GM23248 (cell line): ENCODE measurements around the gene MRTFA. TPM values are rescaled to one million over a fixed set of nuclear protein-coding genes. Genes with fewer than 3 reads are reported as not detected.

Source experiments
- DNase-seq: peaks from one replicate; pipeline ENCODE4 v3.0.0-alpha.2; 2015
- H2AFZ ChIP-seq: fragments of 200-600 bp; sonication (generic); 2 replicates; pipeline ENCODE4 v1.6.1; 2016; ENCODE audit warnings: antibody characterized with exemption
- H3F3A ChIP-seq: fragments of 200-600 bp; sonication (generic); 2 replicates; pipeline ENCODE4 v1.6.1; 2016; ENCODE audit warnings: mild to moderate bottlenecking, antibody characterized with exemption, mixed run types; ENCODE audit not compliant: insufficient read depth
- H3K27ac ChIP-seq: fragments of 200-600 bp; sonication (generic); 2 replicates; pipeline ENCODE4 v1.5.1; 2016; ENCODE audit warnings: mild to moderate bottlenecking
- H3K27me3 ChIP-seq: fragments of 200-600 bp; sonication (generic); replicated peaks from 2 replicates; pipeline ENCODE4 v1.6.1; 2016; ENCODE audit warnings: mild to moderate bottlenecking; ENCODE audit not compliant: insufficient read depth
- H3K36me3 ChIP-seq: fragments of 200-600 bp; sonication (generic); 2 replicates; pipeline ENCODE4 v1.6.1; 2016; ENCODE audit warnings: low read depth, mild to moderate bottlenecking
- H3K4me1 ChIP-seq: fragments of 200-600 bp; sonication (generic); 2 replicates; pipeline ENCODE4 v1.6.1; 2016; ENCODE audit warnings: mild to moderate bottlenecking; ENCODE audit not compliant: insufficient read depth
- H3K4me2 ChIP-seq: fragments of 200-600 bp; sonication (generic); one replicate; pipeline ENCODE4 v1.6.1; 2016; ENCODE audit warnings: mild to moderate bottlenecking; ENCODE audit not compliant: unreplicated experiment
- H3K4me3 ChIP-seq: fragments of 200-600 bp; sonication (generic); 2 replicates; pipeline ENCODE4 v1.5.1; 2016; ENCODE audit warnings: mild to moderate bottlenecking
- H3K79me2 ChIP-seq: fragments of 200-600 bp; sonication (generic); 2 replicates; pipeline ENCODE4 v1.6.1; 2016; ENCODE audit warnings: mild to moderate bottlenecking; ENCODE audit not compliant: insufficient read depth
- H3K9ac ChIP-seq: fragments of 200-600 bp; sonication (generic); 2 replicates; pipeline ENCODE4 v1.6.1; 2016; ENCODE audit warnings: mild to moderate bottlenecking
- H3K9me2 ChIP-seq: fragments of 200-600 bp; sonication (generic); 2 replicates; pipeline ENCODE4 v1.6.1; 2016; ENCODE audit warnings: mixed run types, mild to moderate bottlenecking, moderate library complexity; ENCODE audit not compliant: insufficient read depth
- H3K9me3 ChIP-seq: fragments of 200-600 bp; sonication (generic); one replicate; pipeline ENCODE4 v1.6.1; 2017; ENCODE audit warnings: low read depth
- H4K20me1 ChIP-seq: fragments of 200-600 bp; sonication (generic); 2 replicates; pipeline ENCODE4 v1.6.0; 2016; ENCODE audit not compliant: insufficient read depth
- EZH2 ChIP-seq: fragments of 200-600 bp; sonication (generic); IDR thresholded peaks from 2 replicates; pipeline ENCODE4 v1.6.1; 2018; ENCODE audit warnings: antibody characterized with exemption, mild to moderate bottlenecking; ENCODE audit not compliant: insufficient read depth, poor library complexity, severe bottlenecking
- EZH2phosphoT487 ChIP-seq: fragments of 200-600 bp; sonication (generic); IDR thresholded peaks from 2 replicates; pipeline ENCODE4 v1.6.1; 2018; ENCODE audit warnings: antibody characterized with exemption, moderate library complexity, mild to moderate bottlenecking, low read depth; ENCODE audit not compliant: insufficient read depth
- WGBS, 2 experiments: methylation state at CpG; one replicate each; pipeline ENCODE4 v1.1.6; 2015 to 2017; ENCODE audit warnings: low lambda C conversion rate in 2 of 2, low coverage in 1 of 2; ENCODE audit errors: missing lambda C conversion rate in 2 of 2; 5-methylcytosine and 5-hydroxymethylcytosine counted together
- in situ Hi-C: fragments of 300-500 bp; cut with MboI; formaldehyde crosslinking; loops from 2 replicates; pipeline ENCODE4 v1.15.0; 2020
- polyA plus RNA-seq: library from polyadenylated mRNA; unstranded; fragments of >200 nt; fragmentation: Nextera tagmentation; extraction: Ambion mirVana; gene quantifications from 2 replicates; pipeline ENCODE4 v1.2.1, GENCODE V29; 2016
- total RNA-seq: library from RNA; depleted of rRNA; stranded (reverse); fragments of >200 nt; shearing (Covaris generic); gene quantifications from 2 replicates; pipeline ENCODE4 v1.2.3, GENCODE V29; 2014

MRTFA gene
- total and polyA plus RNA-seq, 2 experiments from 2014 or later = 24.2 to 49.2 TPM

DNA sequence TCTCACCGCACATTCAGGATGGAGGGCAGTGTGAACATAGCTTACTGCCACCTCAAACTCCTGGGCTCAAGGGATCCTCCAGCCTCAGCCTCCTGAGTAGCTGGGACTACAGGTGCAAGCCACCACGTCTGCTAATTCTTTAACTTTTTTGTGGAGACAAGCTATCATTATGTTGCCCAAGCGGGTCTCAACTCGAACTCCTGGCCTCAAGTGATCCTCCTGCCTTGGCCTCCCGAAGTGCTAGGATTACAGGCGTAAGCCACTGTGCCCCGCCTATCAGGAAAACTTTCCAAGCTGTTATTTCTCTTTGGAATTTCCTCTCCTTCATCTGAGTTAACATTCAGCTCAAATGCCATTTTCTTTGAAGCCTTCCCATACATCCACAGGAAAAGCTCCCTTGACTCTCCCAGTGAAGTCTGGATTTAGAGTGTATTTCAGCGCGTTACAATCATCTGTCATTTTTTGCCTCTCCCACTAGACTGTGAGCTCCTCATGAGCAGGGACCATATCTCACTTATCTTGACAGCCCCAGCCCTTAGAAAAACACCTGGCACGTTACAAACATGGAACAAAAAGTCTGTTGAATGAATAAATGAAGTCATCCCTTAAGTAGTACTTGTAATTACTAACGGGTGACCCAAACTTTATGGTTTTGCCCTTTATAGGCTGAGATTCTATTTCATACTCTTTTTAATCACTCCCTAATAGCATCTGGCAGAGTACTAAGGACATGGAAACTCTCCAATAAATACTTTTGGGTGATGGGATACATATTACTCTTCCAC, 2.2 kb downstream of the MRTFA start:
- Histone ChIP-seq H3K27me3 (no peaks in the 10 kb centered on the region), H3K79me2 (peaks cover 72% of the 10 kb centered on the region), H3K4me3 (peak overlapping the region; percentile 78), H3K9me3 (no peaks in the 10 kb centered on the region), H3K9me2 (no peaks in the 10 kb centered on the region), H3F3A (peaks cover 17% of the 10 kb centered on the region), H3K4me1 (peaks cover 19% of the 10 kb centered on the region), H3K36me3 (no peaks in the 10 kb centered on the region), H3K27ac (peak overlapping the region; percentile 66; the same call in 1 of the 2 replicates), H4K20me1 (no peaks in the 10 kb centered on the region), H3K9ac (peak overlapping the region; percentile 81), H2AFZ (no peak overlapping the region), H3K4me2 (peak overlapping the region; percentile 92)
- WGBS, 2 experiments = 63 to 69% methylated on average over 11 of the region's 11 CpGs
- in situ Hi-C loops = loop anchor here (25.0 kb wide), 1 partner anchor 197 kb away; no protein-coding TSS in a partner anchor
- DNase-seq = peak; percentile 27
- no peak for TF ChIP-seq EZH2phosphoT487
- no peak for TF ChIP-seq EZH2

DNA sequence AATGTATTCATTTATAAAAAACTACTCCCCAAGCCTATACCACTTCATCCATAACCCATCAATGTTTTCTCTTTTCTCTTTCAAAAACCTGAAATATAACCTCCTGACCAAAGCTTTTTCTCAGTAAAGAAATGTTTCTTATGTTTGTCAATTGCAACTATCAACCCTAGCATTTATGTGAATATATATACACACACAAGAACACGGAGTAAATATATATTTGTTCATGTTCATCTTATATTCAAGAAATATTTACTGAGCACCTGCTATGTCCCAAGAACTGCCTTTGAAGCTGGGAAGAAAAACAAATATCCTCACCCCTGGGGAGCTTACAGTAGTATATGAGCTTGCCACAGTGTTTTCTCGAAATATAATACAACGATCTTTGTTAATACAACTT, 3.5 kb downstream of the MRTFA start:
- Histone ChIP-seq H3F3A (peaks cover 25% of the 10 kb centered on the region), H3K4me2 (no peak overlapping the region)

DNA sequence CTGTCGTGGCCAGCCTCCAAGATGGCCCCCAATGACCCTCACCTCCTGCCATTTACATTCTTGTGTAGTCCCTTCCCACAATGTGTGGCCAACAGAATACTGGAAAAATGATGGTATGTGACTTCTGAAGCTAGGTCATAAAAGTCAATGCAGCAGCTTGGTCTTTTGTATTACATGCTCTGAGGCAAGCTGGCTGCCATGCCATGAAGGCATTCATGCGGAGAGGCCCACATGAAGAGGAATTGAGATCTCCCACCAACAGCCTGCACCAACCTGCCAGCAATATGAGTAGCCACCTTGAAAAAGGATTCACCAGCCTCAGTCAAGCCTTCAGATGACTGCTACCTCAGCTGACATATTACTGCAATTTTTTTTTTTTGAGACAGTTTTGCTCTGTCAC, 4.6 kb downstream of the MRTFA start:
- Histone ChIP-seq H4K20me1 (peaks cover 3% of the 10 kb centered on the region; the same call in 1 of the 2 replicates), H3K79me2 (peaks cover 95% of the 10 kb centered on the region), H3K4me1 (peaks cover 34% of the 10 kb centered on the region), H3K4me3 (no peak overlapping the region), H2AFZ (no peak overlapping the region), H3K9me3 (no peaks in the 10 kb centered on the region), H3K36me3 (no peaks in the 10 kb centered on the region), H3K9me2 (no peaks in the 10 kb centered on the region), H3K27me3 (no peaks in the 10 kb centered on the region), H3K27ac (no peak overlapping the region), H3K9ac (no peak overlapping the region), H3K4me2 (no peak overlapping the region), H3F3A (peaks cover 28% of the 10 kb centered on the region)
- TF ChIP-seq EZH2 (no peak), EZH2phosphoT487 (no peak)
- no peak for DNase-seq
- 98 to 100% methylated on average over 2 of the region's 2 CpGs for WGBS, 2 experiments
- in situ Hi-C loops = loop anchor here (25.0 kb wide), 1 partner anchor 195 kb away; no protein-coding TSS in a partner anchor

More for the DNA sequence above, 3.5 kb downstream of the MRTFA start:
- H3K27ac ChIP-seq = no peak overlapping the region
- no peaks in the 10 kb centered on the region for H3K36me3 ChIP-seq
- no peaks in the 10 kb centered on the region for H3K27me3 ChIP-seq
- no peak overlapping the region for H2AFZ ChIP-seq
- H3K9ac ChIP-seq = no peak overlapping the region
- no peaks in the 10 kb centered on the region for H4K20me1 ChIP-seq
- H3K4me1 ChIP-seq = peaks cover 28% of the 10 kb centered on the region
- TF ChIP-seq EZH2phosphoT487 = no peak
- no peak for TF ChIP-seq EZH2
- H3K79me2 ChIP-seq = peaks cover 84% of the 10 kb centered on the region
- no peak for DNase-seq
- in situ Hi-C loops = loop anchor here (25.0 kb wide), 1 partner anchor 196 kb away; no protein-coding TSS in a partner anchor
- 100% methylated on average over 3 of the region's 3 CpGs for WGBS, 2 experiments
- no peak overlapping the region for H3K4me3 ChIP-seq
- no peaks in the 10 kb centered on the region for H3K9me2 ChIP-seq
- no peaks in the 10 kb centered on the region for H3K9me3 ChIP-seq

DNA sequence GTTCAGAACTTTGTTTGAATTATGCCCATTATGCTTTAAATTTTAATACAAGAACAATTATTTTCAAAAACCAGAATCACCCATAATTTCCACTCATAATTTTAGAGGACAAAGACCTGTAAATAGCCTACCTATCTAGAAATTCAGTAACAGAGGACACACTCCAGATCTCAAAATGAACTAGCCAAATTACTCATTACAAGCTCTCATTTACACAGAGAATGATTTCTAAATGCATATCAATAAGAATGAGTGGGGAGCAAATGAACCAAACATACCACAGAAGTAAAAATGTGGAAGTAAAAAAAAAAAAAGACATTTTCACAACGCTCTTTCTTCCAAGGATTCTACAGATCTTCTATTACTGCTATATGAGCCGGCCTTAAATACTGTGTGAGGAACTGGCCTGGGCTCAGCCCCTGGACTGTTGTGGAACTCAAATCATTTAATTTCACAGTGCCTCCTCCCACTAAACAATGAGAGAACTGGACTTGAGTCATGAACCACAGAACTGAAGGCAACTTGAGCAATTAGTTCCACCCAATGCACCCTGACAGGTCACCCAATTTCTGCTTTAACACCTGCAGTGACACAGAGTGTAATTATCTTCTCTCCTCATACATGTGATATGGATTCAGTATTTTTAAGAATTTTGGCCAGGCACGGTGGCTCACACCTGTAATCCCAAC, 8.0 kb downstream of the MRTFA start:
- H4K20me1 ChIP-seq = peaks cover 3% of the 10 kb centered on the region; the same call in 1 of the 2 replicates
- in situ Hi-C loops = loop anchor here (25.0 kb wide), 1 partner anchor 191 kb away; no protein-coding TSS in a partner anchor

More for the DNA sequence above, 8.0 kb downstream of the MRTFA start:
- H3K4me3 ChIP-seq = 0 out of 2 replicates have a peak overlapping the region, but pooled peaks have one; percentile 0
- peaks cover 24% of the 10 kb centered on the region for H3K4me1 ChIP-seq
- no peak overlapping the region for H3K9ac ChIP-seq
- peak overlapping the region; percentile 32 for H3K27ac ChIP-seq
- H3K27me3 ChIP-seq = no peaks in the 10 kb centered on the region
- H3K36me3 ChIP-seq = no peaks in the 10 kb centered on the region
- H3K9me2 ChIP-seq = no peaks in the 10 kb centered on the region
- H3K9me3 ChIP-seq = no peaks in the 10 kb centered on the region
- no peak for TF ChIP-seq EZH2phosphoT487
- no peak for TF ChIP-seq EZH2
- H2AFZ ChIP-seq = no peak overlapping the region
- H3K79me2 ChIP-seq = peaks cover 100% of the 10 kb centered on the region
- WGBS, 2 experiments = 78 to 84% methylated on average over 3 of the region's 3 CpGs
- H3F3A ChIP-seq = peaks cover 20% of the 10 kb centered on the region
- peak overlapping the region; percentile 37 for H3K4me2 ChIP-seq
- DNase-seq = peak; percentile 79
